HG03432 (cell line): ENCODE results near the gene SLC6A7.

Experiments
- ATAC-seq: cut with Tn5 transposase; IDR thresholded peaks from one replicate; pipeline ENCODE4 v1.9.1; 2021; ENCODE audit warnings: mild to moderate bottlenecking, moderate library complexity; ENCODE audit not compliant: unreplicated experiment

The SLC6A7 gene

DNA sequence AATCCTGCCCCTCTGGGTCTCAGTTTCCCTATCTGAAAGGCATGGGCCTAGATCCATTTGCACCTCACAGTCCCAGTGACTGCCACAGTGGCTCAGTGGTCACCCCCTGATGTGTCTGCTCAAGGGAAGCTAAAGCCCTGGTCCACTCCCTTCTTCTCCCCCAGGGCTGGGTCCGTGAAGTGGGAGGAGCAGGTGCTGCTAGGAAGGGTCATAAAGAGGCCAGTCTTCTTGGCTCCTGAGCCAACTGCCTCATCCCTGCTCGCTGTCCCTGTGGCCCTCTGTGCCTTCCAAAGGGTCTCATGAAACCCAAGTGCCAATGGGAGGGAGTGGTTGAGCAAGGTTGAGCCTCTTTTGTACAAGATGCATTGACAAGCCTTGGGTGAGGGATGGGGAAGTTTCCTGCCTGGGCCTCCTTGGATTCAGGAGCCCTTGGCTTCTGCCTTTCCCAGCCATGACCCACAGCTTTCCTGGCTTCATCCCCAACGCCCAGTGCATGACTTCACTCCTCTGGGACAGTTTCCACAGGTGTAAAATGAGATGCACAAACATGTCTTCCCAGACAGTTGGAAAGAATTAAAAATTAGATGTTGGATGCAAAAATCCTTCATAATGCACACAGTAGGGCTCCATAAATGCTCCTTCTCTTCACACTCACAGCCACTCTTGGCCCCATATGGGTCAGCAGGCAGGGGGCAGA is 1.6 kb upstream of the SLC6A7 start:
- ATAC-seq, result no peak

DNA sequence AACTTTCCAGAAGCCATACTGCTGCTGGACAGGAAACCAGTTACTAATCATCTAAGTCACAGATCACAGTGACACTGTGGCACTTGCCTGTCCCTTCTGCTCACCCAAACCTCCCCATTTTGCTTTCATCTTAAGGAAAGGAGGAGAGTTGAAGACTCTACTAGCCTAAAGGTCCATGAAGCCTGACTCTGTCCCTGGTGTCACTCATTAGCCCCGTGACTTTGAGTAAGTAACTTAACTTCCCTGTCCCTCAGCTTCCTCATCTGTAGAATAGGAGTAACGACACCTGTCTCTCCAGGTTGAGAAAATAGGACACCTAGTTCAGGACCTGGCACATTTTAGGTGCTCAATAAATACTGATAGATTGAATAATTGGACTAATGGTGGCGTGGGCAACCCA is 536 bp upstream of the SLC6A7 start:
- no peak for ATAC-seq

DNA sequence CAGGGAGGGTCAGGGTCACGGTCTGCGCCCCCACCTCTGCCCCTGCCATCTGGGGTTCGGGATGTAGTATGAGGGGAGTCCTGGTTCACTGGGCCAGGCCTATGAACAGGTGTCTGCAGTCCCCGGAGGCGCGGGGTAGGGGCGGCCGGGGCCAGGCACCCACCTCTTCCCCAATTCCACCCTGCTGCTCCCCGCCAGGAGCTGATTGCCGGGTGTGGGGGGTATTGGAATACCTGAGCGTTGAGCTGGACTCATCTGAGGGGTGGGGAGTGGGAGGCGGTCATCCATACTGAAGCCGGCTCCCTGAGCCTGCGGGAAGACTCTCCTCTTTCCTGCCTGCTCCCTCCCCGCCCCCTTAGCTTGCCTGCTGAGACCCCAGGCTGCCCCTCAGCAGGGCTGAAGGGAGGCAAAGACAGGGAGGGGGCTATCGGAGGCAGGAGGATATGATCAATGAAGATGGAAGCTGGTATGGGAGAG is 679 bp downstream of the SLC6A7 start:
- no peak for ATAC-seq

DNA sequence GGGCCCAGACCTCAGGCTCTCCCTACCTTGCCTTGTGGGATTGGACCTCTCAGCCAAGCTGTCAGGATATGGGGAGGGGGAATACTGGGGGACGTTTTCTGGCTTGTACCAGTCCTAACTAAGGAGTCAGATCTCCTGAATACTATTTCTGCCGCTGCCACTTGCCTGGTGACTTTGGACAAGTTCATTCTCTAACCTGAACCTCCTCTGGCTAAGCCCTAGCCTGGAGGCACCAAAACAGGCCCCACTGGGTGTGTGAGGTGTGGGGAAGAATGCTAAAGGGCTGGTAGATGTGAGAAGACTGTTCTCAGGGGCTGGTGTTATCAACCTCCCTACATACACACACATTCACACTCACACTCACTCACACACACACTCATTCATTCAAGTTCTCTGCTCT is 1.1 kb downstream of the SLC6A7 start:
- no peak for ATAC-seq

DNA sequence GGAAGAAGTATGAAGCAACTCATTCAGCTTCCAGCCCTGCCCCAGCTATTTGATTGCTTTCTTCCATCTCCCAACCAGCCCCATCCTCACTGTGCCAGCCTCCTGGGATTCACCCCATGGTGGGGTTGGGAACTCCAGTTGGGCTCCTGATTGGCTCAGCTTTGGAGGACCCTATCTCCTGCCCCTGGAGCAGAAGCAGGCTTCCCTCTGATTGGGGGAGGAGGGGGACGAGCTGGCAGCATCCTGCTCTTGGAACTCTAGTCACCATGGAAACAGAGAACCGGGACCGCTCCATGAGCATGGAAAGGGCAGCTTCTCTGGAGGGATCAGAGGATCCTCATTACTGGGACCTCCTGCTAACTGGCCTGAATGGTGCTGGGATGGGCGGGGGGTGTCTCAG is 2.6 kb downstream of the SLC6A7 start:
- no peak for ATAC-seq

DNA sequence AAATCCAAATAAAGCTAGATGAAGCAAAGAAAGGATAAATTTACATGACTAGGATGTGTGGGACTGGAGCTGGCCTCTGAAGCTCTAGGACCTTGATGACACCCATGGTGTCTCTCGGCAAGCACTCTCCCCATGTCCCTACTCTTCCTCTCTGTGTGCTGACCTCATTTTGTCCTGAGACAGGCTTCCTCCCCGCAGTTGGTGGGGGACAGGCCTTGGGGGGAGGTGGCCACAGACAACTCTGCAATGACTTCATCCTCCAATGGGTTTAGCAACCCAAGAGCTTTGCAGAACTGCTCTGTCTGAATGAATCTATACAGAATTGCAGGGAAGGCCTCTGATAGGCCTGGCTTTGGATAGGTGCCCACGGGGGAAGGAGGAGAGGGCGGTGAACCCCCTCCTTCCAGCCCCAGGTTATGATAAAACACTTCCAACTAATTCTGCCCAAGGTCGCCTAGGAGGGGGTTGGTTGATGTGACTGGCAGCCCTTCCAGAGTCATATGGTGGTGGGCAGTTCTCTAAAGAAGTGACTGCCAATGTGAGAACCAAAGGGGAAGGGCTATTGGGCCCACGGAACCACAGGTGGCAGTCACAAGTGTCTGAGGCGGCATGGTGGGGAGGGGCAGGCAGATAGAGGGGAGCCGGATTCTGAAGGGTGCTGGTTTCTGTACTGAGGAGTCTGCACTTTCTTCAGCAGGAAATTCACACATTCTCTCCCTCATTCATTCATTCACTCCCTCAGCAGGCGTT is 6.0 kb downstream of the SLC6A7 start:
- ATAC-seq, result no peak

DNA sequence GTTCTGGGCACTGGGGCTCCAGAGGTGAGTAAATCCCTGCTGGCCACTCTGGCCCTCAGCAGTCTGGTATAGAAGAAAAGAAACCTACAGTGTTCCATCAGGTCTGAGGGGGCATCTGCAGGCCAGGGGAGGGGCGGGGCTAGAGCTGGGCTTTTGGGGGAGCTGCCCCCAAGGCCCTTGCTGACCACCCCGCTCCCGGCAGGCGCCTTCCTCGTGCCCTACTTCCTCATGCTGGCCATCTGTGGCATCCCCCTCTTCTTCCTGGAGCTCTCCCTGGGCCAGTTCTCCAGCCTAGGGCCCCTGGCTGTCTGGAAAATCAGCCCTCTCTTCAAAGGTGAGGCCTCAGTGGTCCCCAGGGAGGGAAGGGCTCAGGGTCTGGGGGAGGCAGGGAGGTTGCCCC is 6.7 kb downstream of the SLC6A7 start:
- ATAC-seq, result no peak

DNA sequence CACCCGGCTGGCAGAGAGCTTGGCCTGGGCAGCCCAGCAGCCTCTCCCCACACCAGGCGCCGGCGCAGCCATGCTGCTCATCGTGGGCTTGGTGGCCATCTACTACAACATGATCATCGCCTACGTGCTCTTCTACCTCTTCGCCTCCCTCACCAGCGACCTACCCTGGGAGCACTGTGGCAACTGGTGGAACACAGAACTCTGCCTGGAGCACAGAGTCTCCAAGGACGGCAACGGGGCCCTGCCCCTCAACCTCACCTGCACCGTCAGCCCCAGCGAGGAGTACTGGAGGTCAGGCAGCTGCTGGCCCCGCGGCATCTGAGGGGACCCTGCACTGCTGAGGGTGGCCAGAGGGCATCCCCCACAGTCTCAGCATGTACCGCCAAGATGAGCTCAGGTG is 7.1 kb downstream of the SLC6A7 start:
- ATAC-seq, result no peak

DNA sequence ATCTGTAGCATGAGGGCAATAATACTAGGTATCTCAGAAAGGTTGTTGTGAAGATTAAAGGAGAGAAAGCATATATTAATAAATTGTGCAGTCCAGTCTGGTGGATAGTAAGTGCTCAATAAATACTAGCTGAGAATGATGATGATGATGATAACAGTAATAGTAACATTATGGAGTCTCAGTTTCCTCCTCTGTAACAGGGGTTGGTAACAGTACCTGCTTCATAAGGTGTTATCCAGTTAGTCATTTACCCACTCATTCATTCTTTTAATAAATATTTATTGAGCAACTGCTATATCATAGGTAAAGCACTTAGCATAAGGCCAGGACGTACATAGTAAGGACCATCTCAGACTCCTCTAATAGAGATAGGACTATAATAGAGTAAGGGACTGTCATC is 7.6 kb downstream of the SLC6A7 start:
- no peak for ATAC-seq

DNA sequence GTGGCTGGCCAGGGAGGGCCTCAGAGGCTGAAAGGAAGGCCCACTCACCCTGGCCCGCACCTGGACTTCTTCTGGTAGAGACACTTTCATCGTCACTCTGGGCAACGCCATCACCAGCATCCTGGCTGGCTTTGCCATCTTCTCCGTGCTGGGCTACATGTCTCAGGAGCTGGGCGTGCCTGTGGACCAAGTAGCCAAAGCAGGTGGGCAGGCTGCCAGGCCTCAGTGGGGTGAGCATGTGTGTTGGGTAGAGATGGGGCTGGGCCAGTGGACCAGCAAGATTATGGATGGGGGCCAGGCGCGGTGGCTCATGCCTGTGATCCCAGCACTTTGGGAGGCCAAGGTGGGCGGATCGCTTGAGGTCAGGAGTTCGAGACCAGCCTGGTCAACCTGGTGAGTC is 12.6 kb downstream of the SLC6A7 start:
- ATAC-seq, result no peak

DNA sequence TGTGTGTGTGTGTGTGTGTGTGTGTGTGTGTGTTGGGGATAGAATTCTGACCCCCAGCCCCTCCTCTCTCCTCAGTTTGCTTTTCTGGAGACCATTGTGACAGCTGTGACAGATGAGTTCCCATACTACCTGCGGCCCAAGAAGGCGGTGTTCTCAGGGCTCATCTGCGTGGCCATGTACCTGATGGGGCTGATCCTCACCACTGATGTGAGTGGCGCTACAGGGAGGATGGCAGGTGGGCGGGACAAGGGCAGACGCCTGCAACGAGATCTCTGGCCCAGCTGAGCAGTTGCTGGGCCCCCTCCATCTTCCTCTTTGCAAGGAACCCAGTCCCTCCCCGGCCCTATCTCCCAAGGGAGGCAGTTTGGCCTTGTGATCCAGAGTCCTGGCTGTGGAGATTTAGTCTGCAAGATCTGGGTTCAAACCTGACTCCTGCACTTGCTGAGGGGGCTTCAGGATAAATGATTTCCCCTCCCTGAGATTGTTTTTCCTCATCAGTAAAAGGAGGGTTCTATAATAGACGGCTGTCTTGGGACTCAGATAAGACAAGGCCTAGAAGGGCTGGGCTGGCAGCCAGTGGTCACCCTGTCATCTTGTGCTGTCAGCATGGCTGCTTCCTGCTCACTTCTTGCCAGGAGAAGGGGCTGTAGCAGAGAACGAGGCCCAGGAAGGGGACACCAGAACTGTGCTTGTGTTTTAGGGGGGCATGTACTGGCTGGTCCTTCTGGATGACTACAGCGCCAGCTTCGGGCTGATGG is 14.1 kb downstream of the SLC6A7 start:
- ATAC-seq, result no peak

DNA sequence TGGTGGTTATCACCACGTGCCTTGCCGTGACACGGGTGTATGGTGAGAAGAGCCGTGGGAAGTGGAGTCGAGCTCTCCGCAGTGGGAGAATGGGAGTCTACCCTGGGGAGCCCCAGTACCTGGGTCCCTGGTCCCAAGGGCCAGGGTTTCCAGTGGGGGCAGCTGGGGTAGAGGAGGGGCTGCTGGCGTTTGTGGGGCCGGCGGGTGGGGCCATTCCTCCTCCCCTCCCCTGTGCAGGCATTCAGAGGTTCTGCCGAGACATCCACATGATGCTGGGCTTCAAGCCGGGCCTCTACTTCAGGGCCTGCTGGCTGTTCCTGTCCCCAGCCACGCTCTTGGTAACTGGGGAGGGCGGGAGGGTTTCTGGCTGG is 14.7 kb downstream of the SLC6A7 start:
- ATAC-seq, result no peak

DNA sequence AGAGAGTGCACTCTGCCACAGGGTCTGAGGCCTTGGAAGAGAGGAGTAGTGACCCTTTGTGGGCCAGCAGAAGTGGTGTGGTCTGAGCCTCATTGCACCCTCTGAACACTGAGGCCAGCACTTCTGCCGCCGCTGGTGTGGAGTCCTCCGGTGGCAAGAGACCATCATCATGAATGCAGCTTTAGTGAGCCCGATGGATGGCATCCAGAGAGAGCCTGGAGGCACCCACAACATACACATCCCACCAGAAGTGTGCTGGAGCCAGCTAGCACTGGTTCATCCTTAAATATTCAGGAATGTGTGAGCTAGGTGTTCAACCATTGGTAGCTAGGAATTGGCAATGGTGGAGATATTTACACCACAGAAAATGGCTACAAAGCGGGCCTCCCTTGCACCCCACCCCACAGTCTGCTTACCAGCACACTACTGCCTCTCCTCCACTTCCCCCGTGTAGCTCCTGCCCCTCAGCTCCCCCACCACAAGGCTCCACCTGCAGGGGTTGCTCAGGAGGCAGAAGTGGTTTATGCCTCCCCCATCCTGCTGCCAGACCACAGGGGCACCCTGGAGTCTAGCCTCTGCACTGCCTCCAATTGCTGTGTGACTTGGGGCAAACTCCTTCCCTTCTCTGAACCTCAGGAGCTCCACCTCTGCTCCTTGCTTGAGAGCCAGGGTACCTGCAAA is 16.4 kb downstream of the SLC6A7 start:
- ATAC-seq, result no peak

DNA sequence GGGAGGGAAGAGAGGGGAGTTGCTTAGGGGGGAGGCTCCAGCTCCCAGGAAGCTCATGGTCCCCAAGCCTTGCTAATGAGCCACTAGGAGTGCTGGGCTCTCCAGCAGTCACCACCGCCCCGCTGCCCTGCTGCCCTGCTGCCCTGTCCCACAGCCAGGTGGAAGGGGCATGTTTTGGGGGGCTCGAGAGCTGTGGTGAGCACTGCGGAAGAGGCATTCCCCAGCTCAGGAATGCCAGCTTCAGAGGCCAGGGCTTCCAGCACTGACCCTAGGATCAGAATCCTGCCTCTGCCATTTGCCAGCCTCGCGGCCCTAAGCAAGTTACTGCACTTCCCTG is 16.9 kb downstream of the SLC6A7 start:
- ATAC-seq, result no peak

DNA sequence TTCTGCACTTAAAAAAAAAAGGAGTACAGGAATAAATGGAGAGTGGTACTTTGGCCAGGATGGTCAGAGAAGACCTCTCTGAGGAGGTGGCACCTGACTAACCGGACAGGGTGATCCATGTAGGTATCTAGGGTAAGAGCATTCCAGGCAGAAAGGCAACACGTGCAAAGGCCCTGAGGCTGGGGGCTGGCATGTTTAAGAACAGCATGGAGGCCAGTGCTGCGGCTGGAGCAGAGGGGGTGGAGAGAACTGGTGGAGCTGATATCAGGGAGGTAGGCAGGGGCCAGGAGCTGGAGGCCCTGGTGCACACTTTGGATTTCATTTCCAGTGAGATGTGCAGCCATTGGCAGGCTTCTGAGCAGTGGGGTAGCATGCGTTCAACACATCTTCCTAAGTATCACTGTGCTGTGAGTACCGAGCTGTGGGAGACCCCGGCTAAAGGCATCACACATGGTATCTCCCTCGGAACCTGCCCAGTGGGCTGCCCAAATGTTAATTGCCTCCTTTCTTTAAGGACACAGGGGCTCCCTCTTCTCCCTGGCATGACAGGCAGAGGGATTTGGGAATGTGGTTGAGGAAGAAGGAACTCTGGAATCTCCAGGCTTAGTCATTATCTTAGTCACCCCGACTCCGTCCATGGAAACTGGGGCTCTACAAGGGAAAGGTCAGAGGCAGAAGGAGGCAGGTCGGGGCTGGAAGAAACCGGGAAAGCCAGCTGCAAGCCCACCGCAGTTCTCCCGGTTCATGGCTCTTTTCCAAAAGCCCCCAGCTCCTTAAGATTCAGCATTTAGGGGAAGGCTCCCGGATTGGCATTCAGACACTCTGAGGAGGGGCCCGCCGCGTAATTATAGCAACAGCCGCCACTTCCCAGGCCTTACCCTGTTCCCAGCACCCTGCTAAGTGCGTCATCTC is 18.6 kb downstream of the SLC6A7 start:
- no peak for ATAC-seq

DNA sequence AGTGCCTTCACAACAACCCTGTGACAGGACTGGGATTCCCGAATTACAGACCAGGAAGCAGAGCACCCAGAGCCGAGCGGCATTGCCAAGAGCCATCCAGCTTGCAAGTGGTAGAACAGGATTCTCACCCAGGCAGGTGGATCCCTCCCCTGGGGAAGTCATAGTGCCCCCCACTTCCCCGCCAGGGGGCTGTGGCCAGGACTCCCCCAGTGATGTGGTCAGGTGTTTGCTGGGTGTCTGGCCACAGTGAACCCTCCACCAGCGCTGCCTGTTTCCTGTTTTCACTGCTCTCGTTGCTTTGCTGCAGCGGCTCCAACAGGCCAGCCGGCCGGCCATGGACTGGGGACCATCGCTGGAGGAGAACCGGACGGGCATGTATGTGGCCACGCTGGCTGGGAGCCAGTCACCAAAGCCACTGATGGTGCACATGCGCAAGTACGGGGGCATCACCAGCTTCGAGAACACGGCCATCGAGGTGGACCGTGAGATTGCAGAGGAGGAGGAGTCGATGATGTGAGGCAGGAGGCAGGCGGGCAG is 19.3 kb downstream of the SLC6A7 start:
- ATAC-seq, result no peak

DNA sequence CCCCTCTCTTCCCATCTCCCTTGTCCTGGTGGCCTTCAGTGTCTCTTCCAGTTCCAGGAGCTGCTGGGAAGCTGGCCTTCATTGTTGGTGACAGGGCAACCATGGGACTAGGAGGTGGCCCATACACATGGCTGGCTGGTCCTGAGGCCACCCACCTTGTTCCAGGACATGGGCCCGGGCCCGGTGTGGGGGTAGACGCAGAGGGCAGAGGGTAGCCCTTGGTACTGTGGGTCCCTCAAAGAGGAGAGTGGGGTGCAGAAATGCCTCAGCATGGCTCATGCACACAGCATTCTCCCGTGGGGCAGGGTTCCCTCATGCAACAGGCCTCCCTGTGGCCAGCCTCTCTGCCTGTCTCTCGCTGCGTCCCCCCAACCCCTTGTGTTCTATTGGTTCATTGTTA is 20.8 kb downstream of the SLC6A7 start:
- ATAC-seq, result no peak

DNA sequence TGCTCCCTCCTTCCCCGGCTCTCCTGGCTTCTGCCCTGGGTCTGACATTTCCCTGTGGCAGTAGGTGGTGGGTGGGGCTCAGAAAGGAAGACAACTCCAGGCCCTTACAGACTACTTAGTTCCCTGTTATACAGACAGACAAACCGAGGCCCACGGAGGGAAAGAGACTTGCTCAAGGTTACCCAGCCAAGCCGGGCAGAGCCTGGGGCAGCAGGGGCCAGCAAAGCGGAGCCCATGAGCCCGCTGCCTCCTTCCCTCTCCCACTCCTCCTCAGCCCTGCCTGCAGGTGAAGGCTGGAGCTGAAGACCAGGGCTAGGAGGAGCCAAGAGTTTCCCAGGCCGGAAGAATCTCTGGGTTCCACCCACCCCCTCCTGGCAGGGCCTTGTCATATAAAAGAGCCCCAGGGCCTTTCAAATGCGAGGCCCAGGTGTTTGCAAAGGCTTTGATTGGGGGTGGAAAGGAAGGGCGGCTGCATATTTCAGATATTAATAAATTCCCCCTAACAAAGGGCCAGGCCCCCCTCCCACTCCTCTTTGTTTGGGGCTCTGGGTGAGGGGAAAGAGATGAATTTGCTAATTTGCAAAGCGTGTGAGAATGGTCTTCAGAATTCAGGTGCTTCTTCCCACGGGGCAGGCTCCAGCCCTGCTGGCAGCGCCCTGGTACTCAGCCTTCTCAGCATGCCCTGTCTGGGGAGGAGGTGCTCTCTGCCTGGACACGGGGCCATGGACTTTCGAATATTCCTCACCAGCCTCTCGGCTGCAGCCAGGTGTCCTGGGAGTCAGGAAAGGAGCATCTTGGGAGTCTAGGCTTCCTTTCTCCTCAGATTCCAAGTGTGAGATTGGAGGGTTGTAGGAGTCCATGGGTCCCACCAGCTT is 21.5 kb downstream of the SLC6A7 start:
- ATAC-seq, result no peak

DNA sequence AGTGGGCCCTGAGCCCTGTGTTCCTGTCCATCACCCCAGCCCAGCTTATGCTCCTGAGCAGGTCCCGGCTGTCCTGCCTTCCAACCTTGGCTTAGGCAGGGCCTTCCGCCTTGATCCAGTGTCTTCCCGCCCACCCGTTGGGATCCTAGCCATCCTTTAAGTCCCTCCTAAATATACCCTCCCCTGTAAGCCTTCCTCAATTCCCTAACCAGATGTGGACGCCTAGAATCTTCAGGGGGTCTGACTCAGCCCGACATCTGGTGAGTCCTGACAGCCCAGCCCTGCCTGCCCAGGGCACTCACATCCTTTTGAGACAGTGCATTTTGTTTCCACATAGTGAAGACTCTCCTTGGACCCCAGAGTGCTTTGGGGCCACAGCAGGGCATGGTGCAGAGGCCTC is 23.7 kb downstream of the SLC6A7 start:
- no peak for ATAC-seq
